Esophagus muscularis mucosa (tissue), 4 donors: Measurements from ENCODE around the gene RNF222. TPM values are rescaled to one million over a fixed set of nuclear protein-coding genes. Genes with fewer than 3 reads are reported as not detected.

Experiments
- DNase-seq: peaks from one replicate; pipeline ENCODE4 v3.0.0-alpha.2; 2017; ENCODE audit errors: extremely low spot score
- H3K27ac ChIP-seq, 4 donors: fragments of 200-600 bp; sonication (generic); replicated peaks in 1 of 4; 1 replicate in 3 of 4; 2 replicates in 1 of 4; pipeline ENCODE4 v1.5.1; 2016 to 2019; ENCODE audit warnings: mild to moderate bottlenecking in 1 of 4
- H3K27me3 ChIP-seq, 4 donors: fragments of 200-600 bp; sonication (generic); one replicate each; pipeline versions ENCODE4 v1.5.1 to v1.6.0; 2016 to 2019
- H3K36me3 ChIP-seq, 4 donors: fragments of 200-600 bp; sonication (generic); one replicate each; pipeline ENCODE4 v1.5.1; 2016 to 2019
- H3K4me1 ChIP-seq, 4 donors: fragments of 200-600 bp; sonication (generic); one replicate each; pipeline ENCODE4 v1.5.1; 2016 to 2019
- H3K4me3 ChIP-seq, 4 donors: fragments of 200-600 bp; sonication (generic); 1 replicate in 2 of 4; 2 replicates in 2 of 4; pipeline ENCODE4 v1.5.1; 2016 to 2019; ENCODE audit warnings: mild to moderate bottlenecking in 4 of 4, moderate library complexity in 1 of 4
- H3K9me3 ChIP-seq, 4 donors: fragments of 200-600 bp; sonication (generic); 1 replicate in 3 of 4; 2 replicates in 1 of 4; pipeline ENCODE4 v1.5.1; 2016 to 2019
- EP300 ChIP-seq: sonication (generic); formaldehyde crosslinking; IDR thresholded peaks from one replicate; pipeline ENCODE4 v1.6.1; 2017; ENCODE audit warnings: antibody characterized with exemption
- POLR2A ChIP-seq: fragments of 450-650 bp; IDR thresholded peaks from one replicate; pipeline ENCODE4 v1.6.1; 2017; ENCODE audit warnings: antibody characterized with exemption, moderate library complexity, mild to moderate bottlenecking, low read depth
- POLR2AphosphoS5 ChIP-seq, 2 donors: sonication (generic); formaldehyde crosslinking; IDR thresholded peaks; one replicate each; pipeline ENCODE4 v1.6.1; 2017; ENCODE audit warnings: antibody characterized with exemption in 2 of 2
- WGBS: methylation state at CpG from one replicate; pipeline ENCODE4 v1.1.5; 2018; 5-methylcytosine and 5-hydroxymethylcytosine counted together
- intact Hi-C: fragments of 100-400 bp; cut with DNase I; formaldehyde crosslinking; loops from one replicate; pipeline ENCODE4 v1.15.1; 2023
- total RNA-seq, 4 donors: library from RNA; depleted of rRNA; stranded (reverse); fragments of >200 nt; gene quantifications; one replicate each; pipeline versions ENCODE4 v1.1.0 to v1.2.1, GENCODE V29; 2016
- TF ChIP-seq, protein P1 (sequence below), 3 experiments: fragments of 200-600 bp in 2 of 3; fragments of 450-650 bp in 1 of 3; sonication (generic) in 2 of 3; IDR thresholded peaks; one replicate each; pipeline ENCODE4 v1.5.1; 2017 to 2019; ENCODE audit warnings: antibody characterized with exemption in 3 of 3, mild to moderate bottlenecking in 2 of 3, moderate library complexity in 1 of 3

The RNF222 gene, protein sequence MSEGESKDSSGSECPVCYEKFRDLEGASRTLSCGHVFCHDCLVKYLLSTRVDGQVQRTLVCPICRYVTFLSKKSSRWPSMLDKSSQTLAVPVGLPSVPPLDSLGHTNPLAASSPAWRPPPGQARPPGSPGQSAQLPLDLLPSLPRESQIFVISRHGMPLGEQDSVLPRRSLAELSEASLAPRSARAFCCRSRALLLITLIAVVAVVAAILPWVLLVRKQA
- total RNA-seq: under 1 TPM in 1 of 4 donors, not detected in 3; 0.42 TPM

DNA sequence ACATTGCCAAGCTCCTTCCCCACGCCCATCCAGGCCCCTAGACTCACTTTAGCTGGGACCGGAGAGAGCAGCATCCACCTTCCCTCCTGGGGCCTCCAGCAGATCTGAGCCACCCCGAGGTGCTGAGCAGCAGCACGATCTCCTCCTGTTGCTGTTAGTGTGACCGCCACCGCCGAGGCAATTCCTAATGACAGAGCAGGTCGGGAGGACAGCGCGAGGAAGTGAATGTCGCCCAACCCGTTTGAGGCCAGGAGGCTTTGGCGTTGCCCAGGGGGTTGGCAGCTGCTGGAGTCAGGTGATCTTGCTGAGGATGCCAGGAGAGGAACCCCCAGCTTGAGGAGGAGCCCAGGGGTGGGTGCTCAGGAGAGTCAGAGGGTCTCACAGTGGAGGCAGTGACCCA is at the start of gene RNF222:
RNF222 (minus strand) TSS at position 192 of the 400 bp plus-strand sequence. CDS start 4,366 bp downstream, outside the sequence.
- no peak within 1 kb of the TSS for H3K4me3 ChIP-seq
- intact Hi-C loops: no loop called here
- no peaks in the 10 kb centered on the region for H3K9me3 ChIP-seq
- no peak within 1 kb of the TSS for H3K27ac ChIP-seq
- H3K4me1 ChIP-seq: no peaks in the 10 kb centered on the region
- no peaks in the 10 kb centered on the region for H3K36me3 ChIP-seq
- 75% methylated on average over 13 of the region's 13 CpGs for WGBS
- no peak for DNase-seq
- H3K27me3 ChIP-seq: peaks cover 0 to 74% (median 20%) of the 10 kb centered on the region in 4 donors
- TF ChIP-seq POLR2A: no peak
- TF ChIP-seq, protein P1, sequence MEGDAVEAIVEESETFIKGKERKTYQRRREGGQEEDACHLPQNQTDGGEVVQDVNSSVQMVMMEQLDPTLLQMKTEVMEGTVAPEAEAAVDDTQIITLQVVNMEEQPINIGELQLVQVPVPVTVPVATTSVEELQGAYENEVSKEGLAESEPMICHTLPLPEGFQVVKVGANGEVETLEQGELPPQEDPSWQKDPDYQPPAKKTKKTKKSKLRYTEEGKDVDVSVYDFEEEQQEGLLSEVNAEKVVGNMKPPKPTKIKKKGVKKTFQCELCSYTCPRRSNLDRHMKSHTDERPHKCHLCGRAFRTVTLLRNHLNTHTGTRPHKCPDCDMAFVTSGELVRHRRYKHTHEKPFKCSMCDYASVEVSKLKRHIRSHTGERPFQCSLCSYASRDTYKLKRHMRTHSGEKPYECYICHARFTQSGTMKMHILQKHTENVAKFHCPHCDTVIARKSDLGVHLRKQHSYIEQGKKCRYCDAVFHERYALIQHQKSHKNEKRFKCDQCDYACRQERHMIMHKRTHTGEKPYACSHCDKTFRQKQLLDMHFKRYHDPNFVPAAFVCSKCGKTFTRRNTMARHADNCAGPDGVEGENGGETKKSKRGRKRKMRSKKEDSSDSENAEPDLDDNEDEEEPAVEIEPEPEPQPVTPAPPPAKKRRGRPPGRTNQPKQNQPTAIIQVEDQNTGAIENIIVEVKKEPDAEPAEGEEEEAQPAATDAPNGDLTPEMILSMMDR (IDR thresholded peaks at IDR 0.05): no peak
- TF ChIP-seq EP300: no peak
- no peak for TF ChIP-seq POLR2AphosphoS5 (IDR thresholded peaks at IDR 0.05)

DNA sequence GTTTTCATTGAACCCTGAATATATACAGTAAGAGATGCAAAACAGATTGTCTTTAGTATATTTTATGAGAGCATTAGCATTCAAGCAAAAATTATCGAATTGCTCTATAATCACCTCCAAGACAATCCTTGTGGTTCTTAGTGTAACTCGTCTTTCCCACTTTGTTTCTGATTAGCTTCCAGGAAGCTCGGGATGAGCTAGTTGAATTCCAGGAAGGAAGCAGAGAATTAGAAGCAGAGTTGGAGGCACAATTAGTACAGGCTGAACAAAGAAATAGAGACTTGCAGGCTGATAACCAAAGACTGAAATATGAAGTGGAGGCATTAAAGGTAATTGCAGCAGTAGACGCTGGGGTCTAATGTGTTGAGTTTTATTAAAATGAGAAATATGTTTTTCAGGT is 47.9 kb upstream of the RNF222 start:
- Histone ChIP-seq H3K4me1 (peaks cover 31 to 42% (median 37%) of the 10 kb centered on the region in 4 donors), H3K27ac (no peak overlapping the region), H3K36me3 (peaks cover 26 to 65% (median 45%) of the 10 kb centered on the region in 4 donors), H3K9me3 (no peaks in the 10 kb centered on the region), H3K4me3 (no peak overlapping the region), H3K27me3 (no peaks in the 10 kb centered on the region)
- no peak for DNase-seq
- no peak for TF ChIP-seq POLR2AphosphoS5 (IDR thresholded peaks at IDR 0.05)
- TF ChIP-seq, protein P1 (IDR thresholded peaks at IDR 0.05): no peak
- TF ChIP-seq EP300: no peak
- no peak for TF ChIP-seq POLR2A
- WGBS: 79% methylated on average over 4 of the region's 4 CpGs
- intact Hi-C loops: no loop called here

DNA sequence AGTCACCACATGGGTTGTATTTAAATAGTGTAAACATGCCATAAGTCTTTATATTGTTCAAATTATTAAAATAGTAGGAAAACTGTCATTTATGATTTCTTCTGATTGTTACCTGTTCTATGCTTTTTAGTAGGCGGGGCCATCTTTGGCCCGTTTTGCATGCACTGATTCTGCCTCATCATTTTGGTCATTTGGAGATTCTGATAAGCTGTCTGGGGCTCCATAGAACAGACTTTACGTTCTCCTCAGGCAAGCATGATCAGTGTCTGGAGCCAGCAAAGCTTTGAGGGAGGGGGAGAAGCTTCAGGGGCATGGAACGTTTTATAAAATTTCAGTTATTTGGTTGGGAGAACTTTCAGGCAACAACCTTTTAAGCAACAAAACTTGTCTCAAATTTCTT is 46.9 kb upstream of the RNF222 start:
- no peaks in the 10 kb centered on the region for H3K9me3 ChIP-seq
- H3K36me3 ChIP-seq: peaks cover 19 to 63% (median 41%) of the 10 kb centered on the region in 4 donors
- H3K4me1 ChIP-seq: peaks cover 31 to 51% (median 39%) of the 10 kb centered on the region in 4 donors
- 82% methylated on average over 4 of the region's 4 CpGs for WGBS
- no peak for DNase-seq
- no peak overlapping the region for H3K27ac ChIP-seq
- no peaks in the 10 kb centered on the region for H3K27me3 ChIP-seq
- no peak overlapping the region for H3K4me3 ChIP-seq
- intact Hi-C loops: loop anchor here (5.0 kb wide), 1 partner anchor 33 kb away; no protein-coding TSS in a partner anchor
- TF ChIP-seq EP300 (no peak), POLR2A (no peak), POLR2AphosphoS5 (IDR thresholded peaks at IDR 0.05) (no peak)
- TF ChIP-seq, protein P1 (IDR thresholded peaks at IDR 0.05): no peak

DNA sequence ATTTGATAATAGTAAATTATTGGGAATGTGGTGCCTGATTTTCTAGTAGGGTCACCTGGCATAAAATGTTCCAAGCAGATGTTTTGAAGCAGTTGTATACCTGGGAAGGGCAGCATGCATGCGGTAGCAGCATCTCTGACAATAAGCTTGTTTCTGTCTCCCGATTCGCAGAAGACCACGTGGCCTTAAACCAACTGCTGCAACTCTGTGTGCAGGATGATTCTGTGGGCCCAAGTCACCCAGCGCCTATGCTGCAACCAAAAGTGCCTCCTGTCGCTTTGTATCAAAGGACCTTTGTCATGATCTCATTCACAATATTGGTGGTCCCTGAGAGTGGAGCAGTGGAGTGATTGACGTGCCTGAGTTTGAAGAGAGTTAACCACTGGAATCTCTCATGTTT is 46.1 kb upstream of the RNF222 start:
- Histone ChIP-seq H3K4me3 (no peak overlapping the region), H3K27me3 (no peaks in the 10 kb centered on the region), H3K9me3 (no peaks in the 10 kb centered on the region), H3K27ac (no peak overlapping the region), H3K4me1 (peaks cover 31 to 56% (median 39%) of the 10 kb centered on the region in 4 donors), H3K36me3 (peaks cover 12 to 60% (median 34%) of the 10 kb centered on the region in 4 donors)
- intact Hi-C loops: loop anchor here (5.0 kb wide), 1 partner anchor 34 kb away; no protein-coding TSS in a partner anchor
- DNase-seq: no peak
- TF ChIP-seq EP300: no peak
- TF ChIP-seq POLR2AphosphoS5 (IDR thresholded peaks at IDR 0.05): no peak
- TF ChIP-seq POLR2A: no peak
- TF ChIP-seq, protein P1 (IDR thresholded peaks at IDR 0.05): no peak
- WGBS: 78% methylated on average over 7 of the region's 7 CpGs
